ENCODE results near the gene KIT. TPM values are rescaled to one million over a fixed set of nuclear protein-coding genes. Genes with fewer than 3 reads are reported as not detected.

KIT gene
- total RNA-seq, 1 donor from 2014 or later: 8.1 TPM

GRCh38 chr4:54728368-54728767 is 70.6 kb downstream of the KIT start:
- no peak overlapping the region for H2AFZ ChIP-seq (ENCODE audit: low read depth, low read length)
- H3K36me3 Mint-ChIP-seq (ENCODE audit: low read depth, unreplicated experiment): no peaks in the 10 kb centered on the region
- H3K79me2 ChIP-seq (ENCODE audit: insufficient read depth, low read length): no peaks in the 10 kb centered on the region
- H3K27me3 ChIP-seq (ENCODE audit: insufficient read depth, low read length): no peaks in the 10 kb centered on the region
- H3K4me1 ChIP-seq (ENCODE audit: insufficient read depth, low read length): no peaks in the 10 kb centered on the region
- H3K27ac ChIP-seq (ENCODE audit: low read depth, low read length): no peak overlapping the region
- TF ChIP-seq, protein P1, sequence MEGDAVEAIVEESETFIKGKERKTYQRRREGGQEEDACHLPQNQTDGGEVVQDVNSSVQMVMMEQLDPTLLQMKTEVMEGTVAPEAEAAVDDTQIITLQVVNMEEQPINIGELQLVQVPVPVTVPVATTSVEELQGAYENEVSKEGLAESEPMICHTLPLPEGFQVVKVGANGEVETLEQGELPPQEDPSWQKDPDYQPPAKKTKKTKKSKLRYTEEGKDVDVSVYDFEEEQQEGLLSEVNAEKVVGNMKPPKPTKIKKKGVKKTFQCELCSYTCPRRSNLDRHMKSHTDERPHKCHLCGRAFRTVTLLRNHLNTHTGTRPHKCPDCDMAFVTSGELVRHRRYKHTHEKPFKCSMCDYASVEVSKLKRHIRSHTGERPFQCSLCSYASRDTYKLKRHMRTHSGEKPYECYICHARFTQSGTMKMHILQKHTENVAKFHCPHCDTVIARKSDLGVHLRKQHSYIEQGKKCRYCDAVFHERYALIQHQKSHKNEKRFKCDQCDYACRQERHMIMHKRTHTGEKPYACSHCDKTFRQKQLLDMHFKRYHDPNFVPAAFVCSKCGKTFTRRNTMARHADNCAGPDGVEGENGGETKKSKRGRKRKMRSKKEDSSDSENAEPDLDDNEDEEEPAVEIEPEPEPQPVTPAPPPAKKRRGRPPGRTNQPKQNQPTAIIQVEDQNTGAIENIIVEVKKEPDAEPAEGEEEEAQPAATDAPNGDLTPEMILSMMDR (IDR thresholded peaks at IDR 0.05; ENCODE audit: insufficient read depth, low read depth, low read length): no peak
- no peak for TF ChIP-seq EZH2 (IDR thresholded peaks at IDR 0.05; ENCODE audit: insufficient read depth, low read length)
- H3K9me3 ChIP-seq (ENCODE audit: insufficient read depth, low read depth, low read length): no peaks in the 10 kb centered on the region
- H3K4me3 ChIP-seq (ENCODE audit: insufficient read depth, low read depth, low read length): no peak overlapping the region
- no peaks in the 10 kb centered on the region for H3K36me3 ChIP-seq (ENCODE audit: insufficient read depth, low read length)
- no peaks in the 10 kb centered on the region for H4K20me1 ChIP-seq (ENCODE audit: insufficient read depth, low read length)
- H3K4me1 Mint-ChIP-seq (ENCODE audit: low read depth, unreplicated experiment): no peaks in the 10 kb centered on the region
- no peak for FAIRE-seq
- no peak for DNase-seq (ENCODE audit: low read depth)
- no peaks in the 10 kb centered on the region for H3K27me3 Mint-ChIP-seq (ENCODE audit: low read depth, unreplicated experiment)
- no peak overlapping the region for H3K27ac Mint-ChIP-seq (ENCODE audit: unreplicated experiment)
- no peak overlapping the region for H3K4me3 Mint-ChIP-seq (ENCODE audit: unreplicated experiment)
- H3K4me2 ChIP-seq (ENCODE audit: low read length): no peak overlapping the region
- no peak overlapping the region for H3K9ac ChIP-seq (ENCODE audit: low read length)
- no peaks in the 10 kb centered on the region for H3K9me3 Mint-ChIP-seq (ENCODE audit: unreplicated experiment)

DNA sequence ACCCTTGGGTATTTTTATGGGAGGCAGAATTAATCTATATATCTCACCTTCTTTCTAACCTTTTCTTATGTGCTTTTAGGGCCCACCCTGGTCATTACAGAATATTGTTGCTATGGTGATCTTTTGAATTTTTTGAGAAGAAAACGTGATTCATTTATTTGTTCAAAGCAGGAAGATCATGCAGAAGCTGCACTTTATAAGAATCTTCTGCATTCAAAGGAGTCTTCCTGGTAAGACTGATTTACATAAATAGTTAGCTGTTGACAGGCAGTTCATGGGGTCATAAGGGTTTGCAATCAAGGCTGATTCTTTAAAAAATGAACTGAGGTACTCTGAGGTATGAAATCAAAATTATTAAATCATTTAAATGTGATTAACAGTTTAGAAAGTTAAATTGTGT is 71.5 kb downstream of the KIT start:
- no peak overlapping the region for H3K4me3 Mint-ChIP-seq (ENCODE audit: unreplicated experiment)
- Histone ChIP-seq H3K4me3 (ENCODE audit: insufficient read depth, low read depth, low read length) (no peak overlapping the region), H3K4me1 (ENCODE audit: insufficient read depth, low read length) (no peaks in the 10 kb centered on the region), H2AFZ (ENCODE audit: low read depth, low read length) (no peak overlapping the region), H3K9ac (ENCODE audit: low read length) (no peak overlapping the region), H3K79me2 (ENCODE audit: insufficient read depth, low read length) (no peaks in the 10 kb centered on the region), H3K4me2 (ENCODE audit: low read length) (no peak overlapping the region), H3K36me3 (ENCODE audit: insufficient read depth, low read length) (no peaks in the 10 kb centered on the region), H4K20me1 (ENCODE audit: insufficient read depth, low read length) (no peaks in the 10 kb centered on the region), H3K9me3 (ENCODE audit: insufficient read depth, low read depth, low read length) (no peaks in the 10 kb centered on the region), H3K27me3 (ENCODE audit: insufficient read depth, low read length) (no peaks in the 10 kb centered on the region), H3K27ac (ENCODE audit: low read depth, low read length) (no peak overlapping the region)
- no peak for DNase-seq (ENCODE audit: low read depth)
- FAIRE-seq: no peak
- no peak overlapping the region for H3K27ac Mint-ChIP-seq (ENCODE audit: unreplicated experiment)
- H3K27me3 Mint-ChIP-seq (ENCODE audit: low read depth, unreplicated experiment): no peaks in the 10 kb centered on the region
- no peaks in the 10 kb centered on the region for H3K4me1 Mint-ChIP-seq (ENCODE audit: low read depth, unreplicated experiment)
- no peaks in the 10 kb centered on the region for H3K9me3 Mint-ChIP-seq (ENCODE audit: unreplicated experiment)
- TF ChIP-seq, protein P1 (IDR thresholded peaks at IDR 0.05; ENCODE audit: insufficient read depth, low read depth, low read length): no peak
- TF ChIP-seq EZH2 (IDR thresholded peaks at IDR 0.05; ENCODE audit: insufficient read depth, low read length): no peak
- no peaks in the 10 kb centered on the region for H3K36me3 Mint-ChIP-seq (ENCODE audit: low read depth, unreplicated experiment)

DNA sequence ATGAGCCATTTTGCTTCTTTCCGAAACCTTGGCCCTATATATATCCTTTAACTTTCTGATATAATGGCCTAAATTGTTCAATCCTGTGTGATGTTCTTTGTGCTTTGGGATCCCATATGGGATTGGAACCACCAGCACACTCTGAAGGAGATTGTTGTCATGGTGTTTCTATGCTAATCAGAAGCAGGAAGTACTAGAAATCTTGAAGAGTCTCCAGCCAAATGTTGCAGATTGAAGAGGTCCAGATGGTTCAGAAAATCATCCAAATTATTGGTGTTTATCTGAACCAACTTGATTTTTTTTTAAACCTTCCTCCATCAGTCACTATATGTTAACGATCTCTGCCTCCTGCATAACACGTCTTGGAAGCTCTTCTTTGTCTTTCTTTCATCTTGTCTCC is 72.8 kb downstream of the KIT start:
- H3K36me3 Mint-ChIP-seq (ENCODE audit: low read depth, unreplicated experiment): no peaks in the 10 kb centered on the region
- Histone ChIP-seq H3K9me3 (ENCODE audit: insufficient read depth, low read depth, low read length) (no peaks in the 10 kb centered on the region), H3K4me2 (ENCODE audit: low read length) (no peak overlapping the region), H3K4me1 (ENCODE audit: insufficient read depth, low read length) (no peaks in the 10 kb centered on the region), H3K79me2 (ENCODE audit: insufficient read depth, low read length) (no peaks in the 10 kb centered on the region), H4K20me1 (ENCODE audit: insufficient read depth, low read length) (no peaks in the 10 kb centered on the region), H3K4me3 (ENCODE audit: insufficient read depth, low read depth, low read length) (no peak overlapping the region), H3K9ac (ENCODE audit: low read length) (no peak overlapping the region), H3K27ac (ENCODE audit: low read depth, low read length) (no peak overlapping the region), H2AFZ (ENCODE audit: low read depth, low read length) (no peak overlapping the region), H3K27me3 (ENCODE audit: insufficient read depth, low read length) (no peaks in the 10 kb centered on the region), H3K36me3 (ENCODE audit: insufficient read depth, low read length) (no peaks in the 10 kb centered on the region)
- FAIRE-seq (no peak), DNase-seq (ENCODE audit: low read depth) (no peak)
- H3K27ac Mint-ChIP-seq (ENCODE audit: unreplicated experiment): no peak overlapping the region
- H3K27me3 Mint-ChIP-seq (ENCODE audit: low read depth, unreplicated experiment): no peaks in the 10 kb centered on the region
- no peaks in the 10 kb centered on the region for H3K9me3 Mint-ChIP-seq (ENCODE audit: unreplicated experiment)
- no peaks in the 10 kb centered on the region for H3K4me1 Mint-ChIP-seq (ENCODE audit: low read depth, unreplicated experiment)
- H3K4me3 Mint-ChIP-seq (ENCODE audit: unreplicated experiment): no peak overlapping the region
- no peak for TF ChIP-seq EZH2 (IDR thresholded peaks at IDR 0.05; ENCODE audit: insufficient read depth, low read length)
- TF ChIP-seq, protein P1 (IDR thresholded peaks at IDR 0.05; ENCODE audit: insufficient read depth, low read depth, low read length): no peak

All from astrocyte (in vitro differentiated cells and primary cell).